Measurements from ENCODE around the gene NUDT4. TPM values are rescaled to one million over a fixed set of nuclear protein-coding genes. Genes with fewer than 3 reads are reported as not detected.
A peak's percentile ranks its signal among the peaks of the same experiment; 100 is the strongest.
"Not testable (repeated sequence)": the region's sequence is repeated elsewhere in the genome, so short reads cannot be mapped to it uniquely, and the experiment has no call there.

The NUDT4 gene
- total RNA-seq, 1 donor from 2014 or later = 91.7 TPM

GRCh38 chr12:93379981-93380361, 2.2 kb downstream of the NUDT4 start:
- Mint-ChIP-seq H3K4me1 (ENCODE audit: unreplicated experiment) (peaks cover 37% of the 10 kb centered on the region), H3K27ac (ENCODE audit: unreplicated experiment) (peak overlapping the region; percentile 9), H3K36me3 (ENCODE audit: low read depth, unreplicated experiment) (peaks cover 9% of the 10 kb centered on the region), H3K4me3 (ENCODE audit: unreplicated experiment) (peak overlapping the region; percentile 99), H3K27me3 (ENCODE audit: unreplicated experiment) (peaks cover 6% of the 10 kb centered on the region), H3K9me3 (ENCODE audit: unreplicated experiment) (no peaks in the 10 kb centered on the region)
- DNase-seq (ENCODE audit: low spot score) = no peak
- TF ChIP-seq, protein P1, sequence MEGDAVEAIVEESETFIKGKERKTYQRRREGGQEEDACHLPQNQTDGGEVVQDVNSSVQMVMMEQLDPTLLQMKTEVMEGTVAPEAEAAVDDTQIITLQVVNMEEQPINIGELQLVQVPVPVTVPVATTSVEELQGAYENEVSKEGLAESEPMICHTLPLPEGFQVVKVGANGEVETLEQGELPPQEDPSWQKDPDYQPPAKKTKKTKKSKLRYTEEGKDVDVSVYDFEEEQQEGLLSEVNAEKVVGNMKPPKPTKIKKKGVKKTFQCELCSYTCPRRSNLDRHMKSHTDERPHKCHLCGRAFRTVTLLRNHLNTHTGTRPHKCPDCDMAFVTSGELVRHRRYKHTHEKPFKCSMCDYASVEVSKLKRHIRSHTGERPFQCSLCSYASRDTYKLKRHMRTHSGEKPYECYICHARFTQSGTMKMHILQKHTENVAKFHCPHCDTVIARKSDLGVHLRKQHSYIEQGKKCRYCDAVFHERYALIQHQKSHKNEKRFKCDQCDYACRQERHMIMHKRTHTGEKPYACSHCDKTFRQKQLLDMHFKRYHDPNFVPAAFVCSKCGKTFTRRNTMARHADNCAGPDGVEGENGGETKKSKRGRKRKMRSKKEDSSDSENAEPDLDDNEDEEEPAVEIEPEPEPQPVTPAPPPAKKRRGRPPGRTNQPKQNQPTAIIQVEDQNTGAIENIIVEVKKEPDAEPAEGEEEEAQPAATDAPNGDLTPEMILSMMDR (IDR thresholded peaks at IDR 0.05; ENCODE audit: unreplicated experiment) = no peak

GRCh38 chr12:93380480-93381121, 2.9 kb downstream of the NUDT4 start:
- H3K27me3 Mint-ChIP-seq (ENCODE audit: unreplicated experiment) = peaks cover 6% of the 10 kb centered on the region
- peak overlapping the region; percentile 31 for H3K27ac Mint-ChIP-seq (ENCODE audit: unreplicated experiment)
- H3K36me3 Mint-ChIP-seq (ENCODE audit: low read depth, unreplicated experiment) = peaks cover 9% of the 10 kb centered on the region
- DNase-seq (ENCODE audit: low spot score) = no peak
- H3K9me3 Mint-ChIP-seq (ENCODE audit: unreplicated experiment) = no peaks in the 10 kb centered on the region
- H3K4me3 Mint-ChIP-seq (ENCODE audit: unreplicated experiment) = peak overlapping the region; percentile 99
- H3K4me1 Mint-ChIP-seq (ENCODE audit: unreplicated experiment) = peaks cover 39% of the 10 kb centered on the region
- TF ChIP-seq, protein P1 (IDR thresholded peaks at IDR 0.05; ENCODE audit: unreplicated experiment) = no peak

- peaks cover 9% of the 10 kb centered on the region for H3K36me3 Mint-ChIP-seq (ENCODE audit: low read depth, unreplicated experiment)
- peaks cover 6% of the 10 kb centered on the region for H3K27me3 Mint-ChIP-seq (ENCODE audit: unreplicated experiment)
- no peaks in the 10 kb centered on the region for H3K9me3 Mint-ChIP-seq (ENCODE audit: unreplicated experiment)
- H3K27ac Mint-ChIP-seq (ENCODE audit: unreplicated experiment) = no peak overlapping the region
- no peak for DNase-seq (ENCODE audit: low spot score)
- TF ChIP-seq, protein P1 (IDR thresholded peaks at IDR 0.05; ENCODE audit: unreplicated experiment) = no peak
- H3K4me1 Mint-ChIP-seq (ENCODE audit: unreplicated experiment) = peaks cover 37% of the 10 kb centered on the region
- peak overlapping the region; percentile 99 for H3K4me3 Mint-ChIP-seq (ENCODE audit: unreplicated experiment)
Observed at GRCh38 chr12:93381161-93381975, 3.6 kb downstream of the NUDT4 start.

DNA sequence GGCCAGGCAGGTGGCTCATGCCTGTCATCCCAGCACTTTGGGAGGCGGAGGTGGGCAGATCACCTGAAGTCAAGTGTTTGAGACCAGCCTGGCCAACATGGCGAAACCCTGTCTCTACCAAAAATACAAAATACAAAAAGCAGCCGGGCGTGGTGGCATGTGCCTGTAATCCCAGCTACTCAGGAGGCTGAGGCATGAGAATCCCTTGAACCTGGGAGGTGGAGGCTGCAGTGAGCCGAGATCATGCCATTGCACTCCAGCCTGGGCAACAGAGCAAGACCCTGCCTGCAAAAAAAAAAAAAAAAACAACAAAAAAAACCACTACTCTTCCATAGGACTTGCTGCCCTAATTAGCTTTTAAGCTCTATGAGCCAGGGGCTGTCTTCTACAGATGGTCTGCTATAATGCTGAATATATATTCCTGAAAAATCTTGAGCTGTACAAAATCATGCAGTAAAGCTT, 4.3 kb downstream of the NUDT4 start:
- not testable (repeated sequence) for DNase-seq (ENCODE audit: low spot score); H3K27ac Mint-ChIP-seq (ENCODE audit: unreplicated experiment); H3K36me3 Mint-ChIP-seq (ENCODE audit: low read depth, unreplicated experiment); H3K27me3 Mint-ChIP-seq (ENCODE audit: unreplicated experiment); H3K9me3 Mint-ChIP-seq (ENCODE audit: unreplicated experiment)
- Mint-ChIP-seq H3K4me1 (ENCODE audit: unreplicated experiment) (peaks cover 31% of the 10 kb centered on the region), H3K4me3 (ENCODE audit: unreplicated experiment) (peak overlapping the region; percentile 99)

DNA sequence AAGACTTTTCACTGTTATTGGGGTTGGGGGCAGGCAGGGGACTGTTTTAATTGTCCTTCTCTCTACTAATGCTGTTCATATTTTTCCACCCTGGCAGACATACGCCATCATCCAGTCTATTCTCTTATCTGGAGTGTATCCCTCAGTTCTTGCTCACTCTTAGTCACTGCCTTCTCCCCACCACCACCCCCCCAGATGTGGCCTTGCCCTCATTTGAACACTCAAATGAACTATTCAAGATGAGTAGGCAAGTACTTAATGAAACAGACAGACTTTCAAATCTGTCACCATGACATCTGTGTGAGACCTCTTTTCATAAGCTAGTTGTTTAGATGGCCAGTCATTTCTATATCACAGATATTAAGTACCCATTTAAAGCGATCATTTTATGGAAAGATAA, 10.1 kb downstream of the NUDT4 start:
- Mint-ChIP-seq H3K4me1 (ENCODE audit: unreplicated experiment) (peaks cover 6% of the 10 kb centered on the region), H3K27me3 (ENCODE audit: unreplicated experiment) (peaks cover 2% of the 10 kb centered on the region), H3K36me3 (ENCODE audit: low read depth, unreplicated experiment) (no peaks in the 10 kb centered on the region), H3K27ac (ENCODE audit: unreplicated experiment) (no peak overlapping the region), H3K4me3 (ENCODE audit: unreplicated experiment) (no peak overlapping the region), H3K9me3 (ENCODE audit: unreplicated experiment) (no peaks in the 10 kb centered on the region)
- TF ChIP-seq, protein P1 (IDR thresholded peaks at IDR 0.05; ENCODE audit: unreplicated experiment) = no peak
- DNase-seq (ENCODE audit: low spot score) = no peak
